AML-193 (cell line): ENCODE data around the gene DVL3.
"Not testable (repeated sequence)": the region's sequence is repeated elsewhere in the genome, so short reads cannot be mapped to it uniquely, and the experiment has no call there.

Experiments
- DNase-seq, 2 experiments: peaks; one replicate each; lab custom pipeline; 2025; lab: John Stamatoyannopoulos, UW

Gene DVL3

GRCh38 chr3:184155644-184156521 is 706 bp downstream of the DVL3 start:
- peak in 1 of 2 experiments; percentile 18 for DNase-seq

GRCh38 chr3:184156522-184156955 is 1.4 kb downstream of the DVL3 start:
- no peak for DNase-seq

- no peak for DNase-seq
Observed at GRCh38 chr3:184157206-184157605, 2.0 kb downstream of the DVL3 start.

- no peak for DNase-seq
Observed at GRCh38 chr3:184158404-184158803, 3.2 kb downstream of the DVL3 start.

DNA sequence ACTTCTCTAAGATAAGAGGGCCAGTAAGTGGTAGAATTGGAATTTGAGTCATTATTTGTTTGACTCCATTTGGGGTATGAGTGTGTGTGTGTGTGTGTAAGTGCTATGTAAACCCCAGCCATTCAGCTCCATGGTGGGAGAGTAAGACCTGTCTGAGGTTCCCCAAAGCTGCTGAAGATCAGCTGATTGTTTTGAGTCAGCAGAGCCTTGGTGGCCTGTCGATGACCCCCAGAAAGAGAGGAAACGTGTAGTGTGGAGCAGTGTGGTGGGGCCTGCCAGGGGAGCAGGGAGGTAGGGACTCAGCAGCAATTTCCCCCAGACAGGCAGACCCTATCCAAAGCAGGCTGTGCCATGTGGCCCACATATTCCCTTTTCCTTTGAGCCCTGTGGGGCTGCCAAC is 5.3 kb downstream of the DVL3 start:
- no peak for DNase-seq

DNA sequence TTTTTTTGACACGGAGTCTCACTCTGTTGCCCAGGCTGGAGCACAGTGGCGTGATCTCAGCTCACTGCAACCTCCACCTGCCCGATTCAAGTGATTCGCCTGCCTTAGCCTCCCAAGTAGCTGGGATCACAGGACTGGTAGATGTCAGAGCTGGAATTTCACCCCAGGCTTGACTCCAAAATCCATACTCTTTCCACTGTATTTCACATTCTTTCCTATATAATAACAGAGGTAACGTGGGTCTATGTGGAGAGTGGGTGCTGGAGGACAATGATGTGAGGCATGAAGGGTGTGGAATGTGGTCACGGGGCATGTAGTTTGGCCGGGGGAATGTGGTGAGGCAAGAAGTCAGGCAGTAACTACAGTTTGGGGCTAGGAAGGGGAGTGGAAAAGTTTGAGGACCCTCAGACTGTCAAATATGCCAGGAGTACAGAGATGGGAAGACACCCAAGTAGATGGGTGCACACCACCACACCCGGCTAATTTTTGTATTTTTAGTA is 7.4 kb downstream of the DVL3 start:
- DNase-seq = not testable (repeated sequence)

DNA sequence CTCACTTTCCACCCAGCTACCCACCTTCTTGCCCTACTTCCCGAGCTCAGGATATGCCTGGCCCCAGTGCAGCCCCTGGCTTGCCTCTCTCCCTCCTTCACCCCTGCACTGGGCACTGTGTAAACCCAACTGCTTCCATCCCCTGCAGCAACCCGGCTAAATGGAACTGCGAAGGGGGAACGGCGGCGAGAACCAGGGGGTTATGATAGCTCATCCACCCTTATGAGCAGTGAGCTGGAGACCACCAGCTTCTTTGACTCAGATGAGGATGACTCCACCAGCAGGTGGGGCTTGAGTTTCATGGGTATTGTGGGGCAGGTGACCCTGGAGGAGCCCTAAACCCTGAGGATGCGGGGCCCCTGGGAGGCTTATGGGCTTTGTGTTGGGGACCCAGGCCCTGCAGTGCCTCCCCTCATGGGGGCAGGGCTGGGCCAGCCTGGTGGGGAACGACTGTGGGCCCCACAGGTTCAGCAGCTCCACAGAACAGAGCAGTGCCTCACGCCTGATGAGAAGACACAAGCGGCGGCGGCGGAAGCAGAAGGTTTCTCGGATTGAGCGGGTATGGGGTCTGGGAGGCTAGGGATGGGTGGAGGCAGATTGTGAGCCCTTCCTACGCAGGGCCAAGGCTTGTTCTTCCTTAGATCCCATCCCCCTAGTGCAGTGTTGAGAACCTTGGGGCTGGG is 9.6 kb downstream of the DVL3 start:
- no peak for DNase-seq

DNA sequence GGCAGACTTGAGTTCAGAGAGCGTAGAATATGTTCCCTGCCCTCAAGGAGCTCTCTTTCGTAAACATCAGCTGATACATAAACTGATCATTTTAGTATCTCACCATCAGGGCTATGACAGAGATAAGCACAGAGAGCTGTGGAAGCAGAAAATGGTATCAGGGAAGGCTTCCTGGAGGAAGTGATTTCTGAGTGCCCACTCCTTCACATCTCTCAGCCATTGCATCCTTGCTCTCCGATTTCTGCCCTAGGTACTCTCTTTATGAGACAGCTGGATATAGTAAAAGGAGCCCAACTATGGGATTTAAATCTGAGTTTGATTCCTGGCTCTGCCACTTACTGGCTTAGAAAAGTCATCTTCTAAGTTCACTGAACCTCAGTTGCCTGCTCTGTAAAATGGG is 10.4 kb downstream of the DVL3 start:
- no peak for DNase-seq

DNA sequence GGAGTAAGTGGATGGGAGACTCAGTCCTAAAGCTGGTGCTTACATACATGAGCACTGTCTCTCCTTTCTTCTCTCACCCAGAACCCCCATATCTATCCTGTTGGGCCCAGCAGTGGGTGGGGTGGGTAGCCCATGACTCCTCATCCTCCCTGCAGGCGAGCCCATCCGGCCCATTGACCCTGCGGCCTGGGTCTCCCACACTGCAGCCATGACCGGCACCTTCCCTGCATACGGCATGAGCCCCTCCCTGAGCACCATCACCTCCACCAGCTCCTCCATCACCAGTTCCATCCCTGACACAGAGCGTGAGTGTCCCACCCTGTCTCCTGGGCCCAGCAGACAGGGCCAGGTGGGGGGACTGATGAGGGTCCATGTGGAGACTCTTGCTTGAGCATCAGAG is 11.5 kb downstream of the DVL3 start:
- DNase-seq = no peak

DNA sequence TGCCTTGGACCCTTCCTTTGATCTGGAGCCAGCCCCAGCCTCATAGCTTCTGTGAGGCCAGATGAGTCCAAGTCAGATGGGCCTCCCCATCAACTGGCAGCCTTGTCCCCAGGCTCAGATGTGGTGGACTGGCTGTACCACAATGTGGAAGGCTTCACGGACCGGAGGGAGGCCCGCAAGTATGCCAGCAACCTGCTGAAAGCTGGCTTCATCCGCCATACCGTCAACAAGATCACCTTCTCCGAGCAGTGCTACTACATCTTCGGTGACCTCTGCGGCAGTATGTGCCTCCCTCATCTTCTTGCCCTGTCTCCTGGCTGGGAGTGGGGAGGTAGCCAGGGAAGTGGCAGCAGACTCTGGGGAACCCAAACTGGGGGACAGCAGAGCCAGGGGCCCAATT is 12.6 kb downstream of the DVL3 start:
- no peak for DNase-seq

GRCh38 chr3:184168363-184169120 is 13.4 kb downstream of the DVL3 start:
- DNase-seq = no peak

DNA sequence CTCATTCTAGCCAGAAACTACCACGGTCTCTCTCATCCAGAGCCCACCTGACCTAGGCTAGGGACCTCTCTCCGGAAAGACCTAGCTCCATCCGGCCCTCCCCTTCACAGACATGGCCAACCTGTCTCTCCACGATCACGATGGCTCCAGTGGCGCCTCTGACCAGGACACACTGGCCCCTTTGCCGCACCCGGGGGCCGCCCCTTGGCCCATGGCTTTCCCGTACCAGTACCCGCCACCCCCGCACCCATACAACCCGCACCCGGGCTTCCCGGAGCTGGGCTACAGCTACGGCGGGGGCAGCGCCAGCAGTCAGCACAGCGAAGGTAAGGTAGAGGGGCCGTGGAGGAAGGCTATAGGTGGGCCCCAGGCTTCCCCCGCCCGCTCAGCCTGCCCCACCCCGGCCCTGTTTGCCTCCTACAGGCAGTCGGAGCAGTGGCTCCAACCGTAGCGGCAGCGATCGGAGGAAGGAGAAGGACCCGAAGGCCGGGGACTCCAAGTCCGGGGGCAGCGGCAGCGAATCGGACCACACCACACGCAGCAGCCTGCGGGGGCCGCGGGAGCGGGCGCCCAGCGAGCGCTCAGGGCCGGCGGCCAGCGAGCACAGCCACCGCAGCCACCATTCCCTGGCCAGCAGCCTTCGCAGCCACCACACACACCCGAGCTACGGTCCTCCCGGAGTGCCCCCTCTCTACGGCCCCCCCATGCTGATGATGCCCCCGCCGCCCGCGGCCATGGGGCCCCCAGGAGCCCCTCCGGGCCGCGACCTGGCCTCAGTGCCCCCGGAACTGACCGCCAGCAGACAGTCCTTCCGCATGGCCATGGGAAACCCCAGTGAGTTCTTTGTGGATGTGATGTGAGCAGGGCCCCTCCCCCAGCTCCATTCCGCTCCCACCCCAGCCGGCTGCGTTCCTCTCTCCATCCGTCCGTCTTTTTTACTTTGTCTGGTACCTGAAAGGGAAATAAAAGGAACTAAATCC is 15.0 kb downstream of the DVL3 start:
- no peak for DNase-seq

- DNase-seq = no peak
Observed at GRCh38 chr3:184171562-184171961, 16.4 kb downstream of the DVL3 start.

- no peak for DNase-seq
Observed at GRCh38 chr3:184172681-184173373, 17.6 kb downstream of the DVL3 start.

DNA sequence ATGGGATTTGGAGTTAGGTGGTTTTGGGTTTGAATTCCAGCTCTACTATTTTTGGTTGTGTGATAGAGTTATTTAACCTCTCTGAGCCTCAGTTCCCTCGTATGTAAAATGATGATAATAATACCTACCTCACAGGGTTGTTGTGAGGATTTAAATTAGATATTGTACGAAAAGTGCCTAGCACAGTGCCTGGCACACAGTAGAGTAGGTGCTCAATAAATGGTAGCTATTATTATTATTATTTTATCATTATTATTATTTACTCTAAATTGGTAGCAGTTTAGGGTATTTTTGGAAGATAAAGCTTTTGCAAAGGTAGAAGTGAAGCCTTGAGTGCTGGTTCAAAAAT is 18.2 kb downstream of the DVL3 start:
- DNase-seq = no peak

DNA sequence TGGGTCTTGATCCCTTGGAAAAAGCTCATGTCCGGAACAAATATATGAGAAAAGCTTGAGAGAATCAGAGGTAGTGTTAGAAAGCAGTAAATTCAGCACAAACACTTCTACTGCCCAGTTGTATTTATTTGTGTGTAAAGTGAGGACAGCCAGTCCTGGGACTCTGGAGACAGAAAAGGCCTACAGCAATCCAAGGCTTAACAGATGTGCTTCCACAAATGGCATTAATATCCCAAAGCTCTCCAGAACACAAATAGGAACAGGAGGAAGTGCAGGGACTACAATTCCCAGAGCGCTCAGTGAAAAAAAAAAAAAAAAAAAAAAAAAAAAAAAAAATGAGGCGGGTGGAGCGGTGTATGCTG is 19.1 kb downstream of the DVL3 start:
- peak in 1 of 2 experiments; percentile 59 for DNase-seq

- DNase-seq = peak; percentile 99 to 100
Observed at GRCh38 chr3:184174646-184175492, 19.7 kb downstream of the DVL3 start, which contains the start of gene AP2M1. AP2M1 (plus strand) TSS chr3:184174855; CDS start chr3:184176994, 2,139 bp downstream.

DNA sequence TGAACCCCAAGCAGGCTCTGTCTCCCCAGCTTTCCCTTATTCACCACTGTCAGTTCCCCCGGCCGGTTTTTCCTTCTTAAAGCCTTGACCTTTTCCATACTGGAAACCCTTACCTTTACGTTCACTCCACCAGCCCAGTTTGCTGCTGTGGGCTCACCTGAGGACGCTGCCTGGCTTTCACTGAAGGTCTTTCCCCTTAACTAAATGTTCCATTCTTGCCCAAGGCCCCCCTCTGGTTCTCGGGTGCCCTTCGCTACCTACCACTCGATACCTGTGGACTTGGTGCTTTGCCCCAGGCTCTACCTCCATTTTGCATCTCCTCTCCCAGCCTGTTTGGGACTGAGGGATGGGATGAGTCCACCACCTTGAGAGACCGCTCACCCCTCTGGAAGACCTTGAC is 20.3 kb downstream of the DVL3 start:
- DNase-seq = no peak

DNA sequence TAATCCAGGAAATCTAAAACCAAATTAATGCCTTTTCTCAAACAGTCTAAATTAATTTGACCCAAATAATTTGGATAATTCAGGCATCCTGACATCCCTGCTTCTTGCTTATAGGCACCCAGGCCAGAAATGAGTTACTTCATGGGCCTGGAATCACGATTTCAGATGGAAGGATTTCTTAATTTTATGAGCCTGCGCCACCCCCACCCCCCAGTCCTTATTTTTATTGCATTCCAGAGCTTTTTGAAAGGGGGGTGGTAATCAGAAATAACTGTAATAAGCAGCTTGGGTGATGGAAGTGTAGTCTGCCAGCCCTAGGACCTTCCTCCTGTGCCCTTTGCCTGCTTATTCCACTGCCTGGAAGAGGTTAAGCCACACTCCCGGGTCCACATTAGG is 20.8 kb downstream of the DVL3 start:
- no peak for DNase-seq
